Endothelial cell of umbilical vein (primary cell): ENCODE measurements around the gene JARID2. TPM values are rescaled to one million over a fixed set of nuclear protein-coding genes. Genes with fewer than 3 reads are reported as not detected.

Source experiments
- BruUV-seq: library from RNA; stranded (reverse); fragments of 400-500 nt; replicated peaks from 2 replicates; lab custom pipeline; 2021; lab: Mats Ljungman, UMichigan
- CTCF ChIA-PET: fragments of 300-600, 350-600 bp; sonication (Branson Sonifier 250); formaldehyde crosslinking; loops from one replicate; lab custom pipeline; 2021; ENCODE audit warnings: antibody characterized with exemption, inconsistent platforms; lab: Charles Lee
- POLR2A ChIA-PET: fragments of 300-600, 350-600 bp; sonication (Branson Sonifier 250); formaldehyde crosslinking; loops from one replicate; lab custom pipeline; 2021; ENCODE audit warnings: antibody characterized with exemption, inconsistent platforms; lab: Charles Lee
- DNase-seq: peaks from one replicate; pipeline ENCODE4 v3.0.0-alpha.2; 2011; ENCODE audit warnings: low read depth, low spot score
- FAIRE-seq: peaks from 2 replicates; lab custom pipeline; 2011; peaks lifted over from hg19 to GRCh38; lab: Jason Lieb, UNC
- H2AFZ ChIP-seq: 2 replicates; pipeline ENCODE4 v1.6.0; 2012; ENCODE audit warnings: low read depth, low read length, control low read depth, inconsistent platforms
- H3K27ac ChIP-seq: 2 replicates; pipeline ENCODE4 v1.5.1; 2011; ENCODE audit warnings: low read depth, mild to moderate bottlenecking, control low read depth, low read length, moderate library complexity; ENCODE audit not compliant: insufficient read depth
- H3K27me3 ChIP-seq, 2 experiments: 2 replicates each; pipeline versions ENCODE4 v1.6.0 to v1.6.1; 2011; ENCODE audit warnings: low read length in 2 of 2, mixed read lengths in 1 of 2; ENCODE audit not compliant: control insufficient read depth in 2 of 2, insufficient read depth in 2 of 2
- H3K36me3 ChIP-seq, 2 experiments: 2 replicates in 1 of 2; 3 replicates in 1 of 2; pipeline ENCODE4 v1.5.1; 2011; ENCODE audit warnings: low read length in 2 of 2, mild to moderate bottlenecking in 1 of 2, moderate library complexity in 1 of 2; ENCODE audit not compliant: control insufficient read depth in 2 of 2, insufficient read depth in 2 of 2; ENCODE audit errors: extremely low read depth in 1 of 2
- H3K4me1 ChIP-seq: 3 replicates; pipeline ENCODE4 v1.5.1; 2011; ENCODE audit warnings: mild to moderate bottlenecking, low read length; ENCODE audit not compliant: control insufficient read depth, insufficient read depth; ENCODE audit errors: extremely low read depth
- H3K4me2 ChIP-seq: 2 replicates; pipeline ENCODE4 v1.6.1; 2011; ENCODE audit warnings: low read length, control low read depth, mixed read lengths; ENCODE audit not compliant: insufficient read depth
- H3K4me3 ChIP-seq, 3 experiments: fragments of 200-600 bp in 1 of 3; sonication (generic), shearing (Covaris generic) in 1 of 3; replicated peaks in 1 of 3; 2 replicates each; pipeline ENCODE4 v1.5.1; 2011 to 2016; ENCODE audit warnings: control low read depth in 3 of 3, low read length in 3 of 3, mild to moderate bottlenecking in 2 of 3, inconsistent platforms in 1 of 3, low read depth in 1 of 3, moderate library complexity in 1 of 3; ENCODE audit not compliant: insufficient read depth in 1 of 3
- H3K79me2 ChIP-seq: 2 replicates; pipeline ENCODE4 v1.6.0; 2012; ENCODE audit warnings: low read length, inconsistent platforms; ENCODE audit not compliant: control insufficient read depth, insufficient read depth
- H3K9ac ChIP-seq: replicated peaks from 2 replicates; pipeline ENCODE3; 2011; ENCODE audit warnings: low read length, control low read depth; ENCODE audit not compliant: insufficient read depth; ENCODE audit errors: extremely low read depth
- H3K9me1 ChIP-seq: replicated peaks from 3 replicates; pipeline ENCODE4 v1.6.0; 2011; ENCODE audit warnings: mild to moderate bottlenecking, low read length; ENCODE audit not compliant: control insufficient read depth, insufficient read depth; ENCODE audit errors: extremely low read depth
- H3K9me3 ChIP-seq: replicated peaks from 2 replicates; pipeline ENCODE4 v1.5.1; 2012; ENCODE audit warnings: low read length, inconsistent platforms; ENCODE audit not compliant: control insufficient read depth, insufficient read depth
- H4K20me1 ChIP-seq: replicated peaks from 2 replicates; pipeline ENCODE3; 2011; ENCODE audit warnings: mild to moderate bottlenecking, low read length; ENCODE audit not compliant: control insufficient read depth, insufficient read depth; ENCODE audit errors: extremely low read depth
- CTCF ChIP-seq, 2 donors: IDR thresholded peaks; 1 replicate in 1 of 2; 2 replicates in 1 of 2; pipeline ENCODE4 v1.5.1; 2011; ENCODE audit warnings: low read length in 2 of 2, mild to moderate bottlenecking in 2 of 2, moderate library complexity in 2 of 2, control low read depth in 1 of 2, inconsistent platforms in 1 of 2, low read depth in 1 of 2; ENCODE audit not compliant: insufficient read depth in 1 of 2; ENCODE audit errors: extremely low read depth in 1 of 2
- EZH2 ChIP-seq: IDR thresholded peaks from 2 replicates; pipeline ENCODE4 v1.6.1; 2012; ENCODE audit warnings: borderline replicate concordance, low read depth, mild to moderate bottlenecking, moderate library complexity, low read length, inconsistent platforms; ENCODE audit not compliant: severe bottlenecking
- FOS ChIP-seq: IDR thresholded peaks from 2 replicates; pipeline ENCODE4 v1.6.1; 2011; ENCODE audit warnings: mild to moderate bottlenecking, low read length, moderate library complexity, borderline replicate concordance; ENCODE audit not compliant: insufficient read depth
- GATA2 ChIP-seq: IDR thresholded peaks from 2 replicates; pipeline ENCODE4 v1.7.0; 2011; ENCODE audit warnings: low read depth, mild to moderate bottlenecking, moderate library complexity, mixed read lengths, low read length; ENCODE audit not compliant: insufficient read length, insufficient read depth
- JUN ChIP-seq: IDR thresholded peaks from 2 replicates; pipeline ENCODE4 v1.6.1; 2011; ENCODE audit warnings: borderline replicate concordance, low read depth; ENCODE audit not compliant: insufficient read length, insufficient read depth
- MYC ChIP-seq: IDR thresholded peaks from one replicate; pipeline ENCODE4 v1.6.1; 2011; ENCODE audit warnings: mild to moderate bottlenecking, low read depth, low read length
- POLR2A ChIP-seq: IDR thresholded peaks from 2 replicates; pipeline ENCODE4 v1.6.1; 2012; ENCODE audit warnings: low read depth, mild to moderate bottlenecking, control low read depth, low read length
- POLR2AphosphoS5 ChIP-seq: IDR thresholded peaks from 2 replicates; pipeline ENCODE4 v1.6.1; 2012; ENCODE audit warnings: low read depth, mild to moderate bottlenecking, control low read depth, low read length, moderate library complexity; ENCODE audit not compliant: insufficient read depth
- dilution Hi-C: fragments of 300-500 bp; cut with MboI; formaldehyde crosslinking; loops from one replicate; pipeline ENCODE4 v1.15.0; 2019; ENCODE audit warnings: low sequenced_read_pairs; ENCODE audit not compliant: extremely low pct_ligation_motif_present
- intact Hi-C: fragments of 100-400 bp; cut with micrococcal nuclease; formaldehyde crosslinking; loops from one replicate; pipeline ENCODE4 v1.10.0; 2022
- polyA plus RNA-seq, 4 experiments: library from polyadenylated mRNA; depleted of rRNA in 3 of 4; stranded (reverse) in 3 of 4; unstranded in 1 of 4; fragments of >200 nt; gene quantifications; 2 replicates each; pipeline versions ENCODE4 v1.2.1 to v1.2.3, GENCODE V29; 2011 to 2012; ENCODE audit warnings: missing spikeins in 1 of 4
- total RNA-seq: library from RNA; stranded (reverse); gene quantifications from 2 replicates; pipeline ENCODE4 v1.2.3, GENCODE V29; 2021
- TF ChIP-seq, protein P1 (sequence below): IDR thresholded peaks from 2 replicates; pipeline ENCODE4 v1.6.1; 2011; ENCODE audit not compliant: insufficient read depth, insufficient read length

The JARID2 gene
- total and polyA plus RNA-seq, 2 donors (not counting 3 experiments of a cell fraction or from before 2014, with no cell fraction given): 2.9 to 10.6 TPM

- dilution Hi-C loops: no loop called here
- Histone ChIP-seq H3K36me3 (no peaks in the 10 kb centered on the region), H3K4me3 (no peak overlapping the region), H2AFZ (no peak overlapping the region), H3K9ac (no peak overlapping the region), H4K20me1 (no peaks in the 10 kb centered on the region), H3K27ac (no peak overlapping the region), H3K4me1 (peaks cover 5% of the 10 kb centered on the region), H3K9me1 (no peaks in the 10 kb centered on the region), H3K4me2 (no peak overlapping the region), H3K9me3 (no peaks in the 10 kb centered on the region), H3K27me3 (no peaks in the 10 kb centered on the region), H3K79me2 (peaks cover 2% of the 10 kb centered on the region)
- BruUV-seq: no TSS peak
- ChIA-PET POLR2A (no interaction called here), CTCF (no interaction called here)
- DNase-seq (no peak), FAIRE-seq (no peak)
- intact Hi-C loops: no loop called here
- TF ChIP-seq MYC: no peak
- TF ChIP-seq EZH2: no peak
- no peak for TF ChIP-seq POLR2AphosphoS5
- no peak for TF ChIP-seq POLR2A
- no peak for TF ChIP-seq CTCF (IDR thresholded peaks at IDR 0.05; ENCODE audit: extremely low read depth in 1 of 2, insufficient read depth in 1 of 2, low read depth in 1 of 2, low read length in 2 of 2)
- no peak for TF ChIP-seq GATA2
- no peak for TF ChIP-seq JUN
- TF ChIP-seq FOS: no peak
- TF ChIP-seq, protein P1, sequence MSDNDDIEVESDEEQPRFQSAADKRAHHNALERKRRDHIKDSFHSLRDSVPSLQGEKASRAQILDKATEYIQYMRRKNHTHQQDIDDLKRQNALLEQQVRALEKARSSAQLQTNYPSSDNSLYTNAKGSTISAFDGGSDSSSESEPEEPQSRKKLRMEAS: no peak
These were observed 91.7 kb downstream of the JARID2 start for GRCh38 chr6:15337582-15337981.
